ENCODE results near the gene LILRB5.
"Not testable (repeated sequence)": the region's sequence is repeated elsewhere in the genome, so short reads cannot be mapped to it uniquely, and the experiment has no call there.

The LILRB5 gene

GRCh38 chr19:54218259-54218658, 38.8 kb downstream of the LILRB5 start:
- in situ Hi-C loops (cut with MboI; ENCODE audit: low sequenced_read_pairs) = no loop called here

- in situ Hi-C loops (cut with MboI; ENCODE audit: low sequenced_read_pairs) = not testable (repeated sequence)
Observed at GRCh38 chr19:54217517-54218247, 39.4 kb downstream of the LILRB5 start.

GRCh38 chr19:54216869-54217268, 40.2 kb downstream of the LILRB5 start:
- in situ Hi-C loops (cut with MboI; ENCODE audit: low sequenced_read_pairs) = no loop called here

- in situ Hi-C loops (cut with MboI; ENCODE audit: low sequenced_read_pairs) = not testable (repeated sequence)
Observed at GRCh38 chr19:54214734-54215133, 42.3 kb downstream of the LILRB5 start.

GRCh38 chr19:54214217-54214616, 42.9 kb downstream of the LILRB5 start:
- in situ Hi-C loops (cut with MboI; ENCODE audit: low sequenced_read_pairs) = not testable (repeated sequence)

GRCh38 chr19:54211235-54211634, 45.8 kb downstream of the LILRB5 start:
- in situ Hi-C loops (cut with MboI; ENCODE audit: low sequenced_read_pairs) = no loop called here

- in situ Hi-C loops (cut with MboI; ENCODE audit: low sequenced_read_pairs) = no loop called here
Observed at GRCh38 chr19:54209811-54210494, 47.1 kb downstream of the LILRB5 start.

GRCh38 chr19:54209058-54209810, 47.8 kb downstream of the LILRB5 start:
- in situ Hi-C loops (cut with MboI; ENCODE audit: low sequenced_read_pairs) = no loop called here

GRCh38 chr19:54208784-54209057, 48.4 kb downstream of the LILRB5 start:
- in situ Hi-C loops (cut with MboI; ENCODE audit: low sequenced_read_pairs) = no loop called here

GRCh38 chr19:54207983-54208783, 48.9 kb downstream of the LILRB5 start:
- in situ Hi-C loops (cut with MboI; ENCODE audit: low sequenced_read_pairs) = no loop called here

GRCh38 chr19:54207676-54207982, 49.4 kb downstream of the LILRB5 start:
- in situ Hi-C loops (cut with MboI; ENCODE audit: low sequenced_read_pairs) = no loop called here

- in situ Hi-C loops (cut with MboI; ENCODE audit: low sequenced_read_pairs) = not testable (repeated sequence)
Observed at GRCh38 chr19:54207193-54207592, 49.9 kb downstream of the LILRB5 start.

GRCh38 chr19:54206831-54207177, 50.3 kb downstream of the LILRB5 start:
- in situ Hi-C loops (cut with MboI; ENCODE audit: low sequenced_read_pairs) = no loop called here

GRCh38 chr19:54206030-54206830, 50.8 kb downstream of the LILRB5 start:
- in situ Hi-C loops (cut with MboI; ENCODE audit: low sequenced_read_pairs) = no loop called here

- in situ Hi-C loops (cut with MboI; ENCODE audit: low sequenced_read_pairs) = no loop called here
Observed at GRCh38 chr19:54204767-54205468, 52.2 kb downstream of the LILRB5 start.

GRCh38 chr19:54203151-54203611, 53.9 kb downstream of the LILRB5 start:
- in situ Hi-C loops (cut with MboI; ENCODE audit: low sequenced_read_pairs) = no loop called here

- in situ Hi-C loops (cut with MboI; ENCODE audit: low sequenced_read_pairs) = no loop called here
Observed at GRCh38 chr19:54201980-54202379, 55.1 kb downstream of the LILRB5 start.

- in situ Hi-C loops (cut with MboI; ENCODE audit: low sequenced_read_pairs) = no loop called here
Observed at GRCh38 chr19:54201172-54201701, 55.8 kb downstream of the LILRB5 start.
